Body of pancreas (tissue), 4 donors: Measurements from ENCODE around the gene RBP3.

Experiments used
- POLR2A ChIP-seq, 3 donors: fragments of 450-650 bp; IDR thresholded peaks; one replicate each; pipeline ENCODE4 v1.6.1; 2016; ENCODE audit warnings: antibody characterized with exemption in 3 of 3, mild to moderate bottlenecking in 2 of 3
- TF ChIP-seq, protein P1 (sequence below), 7 experiments: fragments of 450-650 bp in 4 of 7; fragments of 200-600 bp in 3 of 7; sonication (generic) in 3 of 7; IDR thresholded peaks; one replicate each; pipeline ENCODE4 v1.5.1; 2016 to 2019; ENCODE audit warnings: antibody characterized with exemption in 7 of 7

DNA sequence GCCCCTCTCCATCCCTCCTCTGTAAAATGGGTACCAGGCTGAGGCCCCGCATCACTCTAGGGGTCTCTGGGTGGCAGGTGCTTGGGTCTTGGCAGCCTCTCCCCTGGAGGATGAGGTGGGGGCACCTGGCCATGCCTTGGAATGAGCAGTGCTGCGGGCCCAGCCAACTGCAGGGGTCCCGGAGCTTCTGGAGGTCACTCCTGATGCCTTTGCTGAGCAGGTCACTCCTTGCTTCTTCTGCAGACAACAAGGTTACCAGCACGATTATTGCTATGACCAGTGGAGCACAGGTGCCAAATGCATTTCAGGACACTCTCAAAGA is 58.3 kb downstream of the RBP3 start:
- TF ChIP-seq, protein P1, sequence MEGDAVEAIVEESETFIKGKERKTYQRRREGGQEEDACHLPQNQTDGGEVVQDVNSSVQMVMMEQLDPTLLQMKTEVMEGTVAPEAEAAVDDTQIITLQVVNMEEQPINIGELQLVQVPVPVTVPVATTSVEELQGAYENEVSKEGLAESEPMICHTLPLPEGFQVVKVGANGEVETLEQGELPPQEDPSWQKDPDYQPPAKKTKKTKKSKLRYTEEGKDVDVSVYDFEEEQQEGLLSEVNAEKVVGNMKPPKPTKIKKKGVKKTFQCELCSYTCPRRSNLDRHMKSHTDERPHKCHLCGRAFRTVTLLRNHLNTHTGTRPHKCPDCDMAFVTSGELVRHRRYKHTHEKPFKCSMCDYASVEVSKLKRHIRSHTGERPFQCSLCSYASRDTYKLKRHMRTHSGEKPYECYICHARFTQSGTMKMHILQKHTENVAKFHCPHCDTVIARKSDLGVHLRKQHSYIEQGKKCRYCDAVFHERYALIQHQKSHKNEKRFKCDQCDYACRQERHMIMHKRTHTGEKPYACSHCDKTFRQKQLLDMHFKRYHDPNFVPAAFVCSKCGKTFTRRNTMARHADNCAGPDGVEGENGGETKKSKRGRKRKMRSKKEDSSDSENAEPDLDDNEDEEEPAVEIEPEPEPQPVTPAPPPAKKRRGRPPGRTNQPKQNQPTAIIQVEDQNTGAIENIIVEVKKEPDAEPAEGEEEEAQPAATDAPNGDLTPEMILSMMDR (IDR thresholded peaks at IDR 0.05), result no peak
- TF ChIP-seq POLR2A (IDR thresholded peaks at IDR 0.05), result no peak
